Neuronal stem cell (in vitro differentiated cells): ENCODE measurements around the gene OGA.
"Not testable (repeated sequence)": the region's sequence is repeated elsewhere in the genome, so short reads cannot be mapped to it uniquely, and the experiment has no call there.

Experiments
- DNase-seq: peaks from one replicate; pipeline ENCODE4 v3.0.0-alpha.2; 2013; ENCODE audit warnings: low spot score
- H2AFZ ChIP-seq: one replicate; pipeline ENCODE4 v1.6.1; 2013; ENCODE audit warnings: mild to moderate bottlenecking, low read length, inconsistent platforms
- H2AK5ac ChIP-seq: 2 replicates; pipeline ENCODE4 v1.6.1; 2013; ENCODE audit warnings: low read depth, mild to moderate bottlenecking, inconsistent platforms, low read length, moderate library complexity, mixed read lengths
- H2BK120ac ChIP-seq: 2 replicates; pipeline ENCODE4 v1.6.1; 2013; ENCODE audit warnings: low read depth, mild to moderate bottlenecking, inconsistent platforms, low read length, moderate library complexity, mixed read lengths
- H2BK12ac ChIP-seq: one replicate; pipeline ENCODE4 v1.6.1; 2013; ENCODE audit warnings: low read length, inconsistent platforms
- H2BK15ac ChIP-seq: 2 replicates; pipeline ENCODE4 v1.6.1; 2013; ENCODE audit warnings: mild to moderate bottlenecking, low read length, inconsistent platforms, mixed read lengths
- H2BK5ac ChIP-seq: one replicate; pipeline ENCODE4 v1.6.1; 2013; ENCODE audit warnings: inconsistent platforms, mild to moderate bottlenecking, low read length, moderate library complexity
- H3K14ac ChIP-seq: one replicate; pipeline ENCODE4 v1.6.1; 2013; ENCODE audit warnings: low read length, inconsistent platforms
- H3K18ac ChIP-seq: 2 replicates; pipeline ENCODE4 v1.6.1; 2013; ENCODE audit warnings: low read length, inconsistent platforms
- H3K23ac ChIP-seq: 2 replicates; pipeline ENCODE4 v1.6.1; 2013; ENCODE audit warnings: low read depth, mild to moderate bottlenecking, mixed read lengths, low read length, inconsistent platforms; ENCODE audit not compliant: poor library complexity
- H3K27ac ChIP-seq: replicated peaks from 3 replicates; pipeline ENCODE4 v1.5.1; 2013; ENCODE audit warnings: low read length, inconsistent platforms
- H3K27me3 ChIP-seq, 3 experiments: 2 replicates each; pipeline ENCODE4 v1.6.1; 2013; ENCODE audit warnings: low read length in 3 of 3, mild to moderate bottlenecking in 2 of 3, inconsistent platforms in 1 of 3, low read depth in 1 of 3, mixed read lengths in 1 of 3, moderate library complexity in 1 of 3; ENCODE audit not compliant: control insufficient read depth in 3 of 3, insufficient read depth in 3 of 3
- H3K36me3 ChIP-seq, 2 donors: replicated peaks in 1 of 2; 2 replicates each; pipeline ENCODE4 v1.6.1; 2013; ENCODE audit warnings: low read length in 2 of 2; ENCODE audit not compliant: control insufficient read depth in 2 of 2, insufficient read depth in 2 of 2
- H3K4ac ChIP-seq: 2 replicates; pipeline ENCODE4 v1.6.1; 2013; ENCODE audit warnings: inconsistent platforms, mild to moderate bottlenecking, low read length, moderate library complexity
- H3K4me1 ChIP-seq, 2 donors: 1 replicate in 1 of 2; 2 replicates in 1 of 2; pipeline ENCODE4 v1.6.1; 2013; ENCODE audit warnings: low read length in 2 of 2, low read depth in 1 of 2; ENCODE audit not compliant: control insufficient read depth in 2 of 2, insufficient read depth in 1 of 2
- H3K4me2 ChIP-seq: one replicate; pipeline ENCODE4 v1.6.1; 2013; ENCODE audit warnings: mild to moderate bottlenecking, low read length, inconsistent platforms; ENCODE audit not compliant: insufficient read depth, poor library complexity, severe bottlenecking
- H3K4me3 ChIP-seq, 2 donors: 2 replicates each; pipeline ENCODE4 v1.5.1; 2013; ENCODE audit warnings: low read length in 2 of 2, mild to moderate bottlenecking in 2 of 2, inconsistent platforms in 1 of 2, moderate library complexity in 1 of 2
- H3K79me1 ChIP-seq: one replicate; pipeline ENCODE4 v1.6.1; 2013; ENCODE audit warnings: low read depth, mild to moderate bottlenecking, inconsistent platforms, low read length, moderate library complexity
- H3K9ac ChIP-seq: one replicate; pipeline ENCODE4 v1.6.1; 2013; ENCODE audit warnings: mild to moderate bottlenecking, low read depth, low read length, inconsistent platforms; ENCODE audit not compliant: poor library complexity
- H3K9me3 ChIP-seq, 2 donors: replicated peaks in 1 of 2; 2 replicates each; pipeline versions ENCODE3 to v1.6.1; 2013; ENCODE audit warnings: low read length in 2 of 2, mild to moderate bottlenecking in 2 of 2, inconsistent platforms in 1 of 2, low read depth in 1 of 2, mixed read lengths in 1 of 2, moderate library complexity in 1 of 2; ENCODE audit not compliant: control insufficient read depth in 2 of 2, insufficient read depth in 1 of 2
- H4K8ac ChIP-seq: one replicate; pipeline ENCODE4 v1.6.1; 2013; ENCODE audit warnings: low read depth, mild to moderate bottlenecking, inconsistent platforms, low read length, moderate library complexity
- H4K91ac ChIP-seq: one replicate; pipeline ENCODE4 v1.6.1; 2013; ENCODE audit warnings: low read length, low read depth, mild to moderate bottlenecking, inconsistent platforms; ENCODE audit not compliant: poor library complexity
- WGBS, 2 donors: extraction: QIAGEN DNeasy Blood & Tissue Kit; methylation state at CpG; one replicate each; pipeline ENCODE4 v1.1.7; 2013; ENCODE audit warnings: missing lambda C conversion rate in 2 of 2, mixed read lengths in 1 of 2; ENCODE audit not compliant: insufficient read length in 2 of 2, insufficient replicate concordance in 1 of 2; ENCODE audit errors: extremely low coverage in 2 of 2; 5-methylcytosine and 5-hydroxymethylcytosine counted together

OGA gene

DNA sequence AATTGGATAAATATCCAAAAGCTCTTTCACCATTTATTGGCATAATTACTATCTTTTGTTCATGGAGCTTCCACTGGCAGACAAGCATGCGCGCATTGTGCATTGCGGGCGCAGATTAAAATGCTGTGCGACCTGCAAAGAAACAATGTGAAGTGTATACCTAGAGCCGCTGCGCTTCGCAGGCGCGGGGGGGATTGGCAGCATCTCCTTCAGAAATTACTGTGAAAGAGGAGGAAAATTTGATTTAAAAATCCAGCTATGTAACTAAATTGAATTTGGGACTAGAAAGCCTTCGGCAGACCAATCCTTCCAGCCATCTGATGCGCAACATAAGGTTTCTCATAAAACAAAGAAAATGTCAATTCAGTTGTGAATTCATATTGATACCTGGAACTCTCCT is 24.7 kb downstream of the OGA start:
- Histone ChIP-seq H3K36me3 (peaks cover 33 to 99% of the 10 kb centered on the region in 2 donors), H2AFZ (no peak overlapping the region), H3K4me1 (no peaks in the 10 kb centered on the region), H2BK120ac (no peak overlapping the region), H3K27ac (no peak overlapping the region), H2BK12ac (no peak overlapping the region), H3K18ac (no peak overlapping the region), H3K23ac (no peak overlapping the region), H3K14ac (no peak overlapping the region), H4K8ac (no peak overlapping the region), H2AK5ac (no peak overlapping the region), H3K27me3 (no peaks in the 10 kb centered on the region), H3K9ac (no peak overlapping the region), H4K91ac (no peak overlapping the region), H3K4me3 (no peak overlapping the region), H2BK15ac (no peak overlapping the region), H3K4me2 (no peak overlapping the region), H3K9me3 (no peaks in the 10 kb centered on the region), H2BK5ac (no peak overlapping the region), H3K79me1 (peaks cover 1% of the 10 kb centered on the region), H3K4ac (no peak overlapping the region)
- no peak for DNase-seq
- no CpG with 5 or more reads among the region's 12 CpGs for WGBS, 2 donors

DNA sequence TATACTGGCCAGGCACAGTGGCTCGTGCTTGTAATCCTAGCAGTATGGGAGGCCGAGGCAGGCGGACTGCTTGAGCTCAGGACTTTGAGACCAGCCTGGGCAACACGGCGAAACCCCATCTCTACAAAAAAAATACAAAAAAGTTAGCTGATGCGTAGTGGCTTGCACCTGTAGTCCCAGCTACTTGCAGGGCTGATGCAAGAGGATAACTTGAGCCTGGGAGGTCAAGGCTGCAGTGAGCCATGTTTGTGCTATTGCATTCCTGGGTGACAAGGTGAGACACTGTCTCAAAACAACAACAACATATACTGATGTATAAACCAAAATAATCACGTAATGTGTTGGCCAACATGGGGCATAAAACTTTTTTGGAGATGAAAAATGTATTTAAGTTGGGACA is 28.6 kb downstream of the OGA start:
- Histone ChIP-seq H2BK120ac (no peak overlapping the region), H3K4ac (no peak overlapping the region), H2AK5ac (no peak overlapping the region), H4K8ac (no peak overlapping the region), H3K4me3 (no peak overlapping the region), H2BK5ac (no peak overlapping the region), H3K79me1 (peaks cover 1% of the 10 kb centered on the region), H2BK15ac (no peak overlapping the region), H3K27me3 (no peaks in the 10 kb centered on the region), H3K27ac (no peak overlapping the region), H3K9ac (no peak overlapping the region), H3K36me3 (peaks cover 35 to 98% of the 10 kb centered on the region in 2 donors), H3K9me3 (no peaks in the 10 kb centered on the region), H3K23ac (no peak overlapping the region), H2BK12ac (no peak overlapping the region), H3K4me1 (no peaks in the 10 kb centered on the region), H3K18ac (no peak overlapping the region), H2AFZ (no peak overlapping the region), H3K4me2 (no peak overlapping the region), H4K91ac (no peak overlapping the region), H3K14ac (no peak overlapping the region)
- WGBS, 2 donors, result no CpG with 5 or more reads among the region's 7 CpGs
- DNase-seq, result no peak

- not testable (repeated sequence) for H3K4ac ChIP-seq, H3K23ac ChIP-seq, H2AK5ac ChIP-seq, H3K14ac ChIP-seq, H3K4me2 ChIP-seq, H3K18ac ChIP-seq, H3K4me3 ChIP-seq, H3K9me3 ChIP-seq, H2BK5ac ChIP-seq, H3K27ac ChIP-seq, H3K9ac ChIP-seq, DNase-seq, H2AFZ ChIP-seq, H4K8ac ChIP-seq, H2BK15ac ChIP-seq, H3K4me1 ChIP-seq, H2BK120ac ChIP-seq, H4K91ac ChIP-seq, H2BK12ac ChIP-seq, H3K27me3 ChIP-seq, H3K79me1 ChIP-seq
- WGBS, 2 donors, result no CpG with 5 or more reads among the region's 9 CpGs
- H3K36me3 ChIP-seq, result peaks cover 35 to 98% of the 10 kb centered on the region in 2 donors
Observed at GRCh38 chr10:101789231-101789630, 29.0 kb downstream of the OGA start.

DNA sequence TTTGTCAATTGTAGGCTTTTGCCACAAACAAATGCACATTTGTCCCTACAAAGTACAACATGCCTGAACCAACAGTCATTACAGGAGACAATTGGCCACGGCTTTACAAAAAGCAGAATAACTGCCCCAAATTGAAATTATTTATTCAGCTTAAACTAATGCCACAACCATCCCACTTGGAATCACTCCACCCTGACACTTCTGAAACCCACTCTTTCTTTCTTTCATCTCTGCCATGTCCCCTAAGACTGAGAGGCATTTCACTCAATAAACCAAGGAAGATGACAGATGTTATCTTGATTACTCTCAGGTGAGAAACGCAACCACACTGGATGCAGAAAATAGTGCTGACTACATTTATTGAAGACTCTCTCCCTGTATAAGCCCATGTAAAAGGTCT is 32.4 kb downstream of the OGA start:
- Histone ChIP-seq H3K9me3 (no peaks in the 10 kb centered on the region), H2AK5ac (no peak overlapping the region), H3K14ac (no peak overlapping the region), H3K4me3 (no peak overlapping the region), H3K9ac (no peak overlapping the region), H4K91ac (no peak overlapping the region), H3K27me3 (no peaks in the 10 kb centered on the region), H2BK12ac (no peak overlapping the region), H3K4me2 (no peak overlapping the region), H3K36me3 (peaks cover 20 to 68% of the 10 kb centered on the region in 2 donors), H3K27ac (no peak overlapping the region), H3K18ac (no peak overlapping the region), H3K23ac (no peak overlapping the region), H2BK120ac (no peak overlapping the region), H4K8ac (no peak overlapping the region), H3K4me1 (peaks cover 4 to 10% of the 10 kb centered on the region in 2 donors), H2BK5ac (no peak overlapping the region), H2BK15ac (no peak overlapping the region), H3K4ac (no peak overlapping the region), H3K79me1 (no peaks in the 10 kb centered on the region), H2AFZ (no peak overlapping the region)
- no peak for DNase-seq
- no CpG with 5 or more reads among the region's 2 CpGs for WGBS, 2 donors
